ENCODE results near the gene LIPG.

- TF ChIP-seq CTCF (IDR thresholded peaks at IDR 0.05) (no peak), POLR2A (IDR thresholded peaks at IDR 0.05) (no peak)
Observed at GRCh38 chr18:49550621-49551339, 11.1 kb upstream of the LIPG start.
